Measurements from ENCODE around the gene SPZ1.
"Not testable (repeated sequence)": the region's sequence is repeated elsewhere in the genome, so short reads cannot be mapped to it uniquely, and the experiment has no call there.

Gene SPZ1

DNA sequence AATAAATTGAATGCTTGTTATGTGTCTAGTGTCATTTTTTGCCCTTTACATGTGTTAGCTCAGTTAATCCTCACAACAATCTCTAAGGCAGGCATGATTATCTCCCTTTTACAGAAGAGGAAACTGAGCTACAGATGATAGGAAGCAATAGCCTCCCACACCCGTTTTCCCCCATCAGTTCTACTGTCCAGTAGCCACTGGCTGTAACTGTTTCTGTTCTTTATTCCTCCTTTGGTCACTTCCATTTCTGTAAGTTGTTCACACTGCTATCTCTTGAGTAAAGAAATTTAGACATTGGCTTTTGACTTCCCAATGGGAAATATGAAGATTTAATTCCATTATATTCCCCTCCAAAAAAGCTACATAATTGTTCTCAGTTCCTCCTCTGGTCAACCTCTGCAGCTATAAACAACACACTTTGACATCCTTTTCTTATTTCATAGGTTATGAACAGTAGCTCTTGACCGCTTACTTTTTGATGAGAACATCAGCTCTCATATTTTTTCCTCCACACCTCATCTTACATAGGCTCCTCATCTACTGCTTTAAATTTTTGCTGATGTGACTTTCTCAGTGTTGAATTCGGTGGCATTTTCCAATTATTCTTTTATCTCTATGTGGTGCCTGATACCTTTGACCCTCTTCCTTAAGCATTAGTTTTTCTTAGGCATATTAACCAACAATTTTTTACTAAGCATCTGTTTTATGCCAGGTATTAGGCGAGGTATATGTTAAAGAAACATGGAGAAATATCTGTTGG, 21.4 kb downstream of the SPZ1 start:
- no peak for DNase-seq

- DNase-seq = no peak
These were observed 23.3 kb downstream of the SPZ1 start for GRCh38 chr5:80343067-80343466.

GRCh38 chr5:80346055-80346454, 26.3 kb downstream of the SPZ1 start:
- DNase-seq = peak; percentile 63

DNA sequence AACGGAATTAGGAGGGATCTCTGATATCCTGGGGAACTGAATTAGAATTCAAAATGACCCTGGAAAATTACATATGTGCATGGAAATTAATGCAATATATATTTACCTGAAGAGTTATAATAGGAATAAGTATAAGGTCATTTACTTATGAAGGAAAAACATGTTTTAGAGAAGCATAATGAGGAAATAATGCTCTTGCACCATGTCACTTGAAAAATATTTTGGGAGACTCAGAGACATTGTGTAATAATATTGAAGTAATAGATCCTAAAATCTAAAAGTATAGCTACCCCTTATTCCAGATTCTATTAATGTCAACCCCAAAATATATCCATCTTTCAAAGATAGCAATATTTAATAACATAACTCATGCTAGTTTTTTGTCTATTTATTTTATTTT, 28.4 kb downstream of the SPZ1 start:
- DNase-seq = no peak

DNA sequence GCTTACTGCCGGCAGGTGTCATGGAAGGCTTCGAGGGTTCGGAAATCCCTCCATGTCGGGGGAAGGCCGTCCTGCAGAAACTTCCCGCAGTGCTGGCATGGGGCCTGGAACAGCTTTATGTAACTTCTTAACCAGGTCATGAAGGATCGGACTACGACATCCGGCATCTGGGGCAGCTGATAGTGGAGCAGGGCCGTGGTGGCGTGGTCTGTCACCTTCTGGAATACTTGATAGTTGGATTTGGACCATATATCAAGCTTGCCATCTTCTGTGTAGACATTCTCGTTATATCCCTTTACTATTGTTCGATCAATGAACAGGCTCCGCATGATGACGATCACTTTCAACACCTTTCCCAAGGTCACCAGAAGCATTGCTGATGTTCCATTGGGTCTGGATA, 31.2 kb downstream of the SPZ1 start:
- not testable (repeated sequence) for DNase-seq

DNA sequence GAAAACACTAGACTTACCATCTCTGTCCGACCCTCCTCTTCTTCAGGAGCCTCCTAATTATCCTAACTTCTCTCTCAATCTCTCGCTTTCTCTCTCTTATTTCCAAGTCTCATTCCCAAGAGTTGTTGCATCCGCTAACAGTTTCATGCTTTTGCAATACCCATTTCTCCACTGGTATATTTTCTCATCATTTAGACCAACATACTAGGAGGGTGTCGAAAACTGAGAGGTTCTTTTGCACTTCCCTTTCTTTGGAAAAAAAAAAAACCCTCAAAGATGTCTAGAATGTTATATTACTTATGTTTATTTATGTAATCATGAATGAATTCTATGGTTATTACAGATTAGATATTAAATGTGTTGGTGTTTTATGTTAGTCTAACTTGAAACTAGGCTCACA, 35.9 kb downstream of the SPZ1 start:
- DNase-seq = no peak

DNA sequence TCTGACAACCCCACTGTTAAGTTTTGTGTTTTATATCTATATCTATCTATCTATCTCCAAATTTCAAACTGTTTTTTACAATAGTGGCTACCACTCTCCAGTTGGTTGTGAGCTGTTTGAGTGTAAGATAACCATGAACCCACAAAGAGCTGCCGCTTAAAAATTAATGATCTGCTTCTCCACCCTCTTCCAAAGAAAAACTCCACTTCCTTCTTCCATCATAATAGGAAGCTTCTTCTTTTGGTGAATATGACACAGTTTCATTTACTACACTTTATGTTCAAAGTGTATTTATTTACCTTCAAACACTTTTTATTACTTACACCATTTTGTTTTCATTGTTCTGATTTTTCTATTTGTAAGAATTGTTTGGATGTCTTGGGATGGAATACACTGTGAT, 37.9 kb downstream of the SPZ1 start:
- DNase-seq = no peak

GRCh38 chr5:80360914-80361444, 41.2 kb downstream of the SPZ1 start:
- DNase-seq = no peak

DNA sequence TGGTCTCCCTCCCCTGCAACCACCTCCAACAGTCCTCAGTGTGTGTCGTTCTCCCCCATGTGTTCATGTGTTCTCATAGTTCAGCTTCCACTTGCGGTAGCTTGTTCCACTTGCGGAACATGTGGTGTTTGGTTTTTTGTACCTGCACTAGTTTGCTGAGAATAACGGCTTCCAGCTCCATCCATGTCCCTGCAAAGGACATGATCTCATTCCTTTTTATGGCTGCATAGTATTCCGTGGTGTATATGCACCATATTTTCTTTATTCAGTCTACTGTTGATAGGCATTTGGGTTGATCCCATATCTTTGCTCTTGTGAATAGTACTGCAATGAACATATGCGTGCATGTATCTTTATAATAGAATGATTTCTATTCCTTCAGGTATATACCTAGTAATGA, 45.1 kb downstream of the SPZ1 start:
- no peak for DNase-seq

DNA sequence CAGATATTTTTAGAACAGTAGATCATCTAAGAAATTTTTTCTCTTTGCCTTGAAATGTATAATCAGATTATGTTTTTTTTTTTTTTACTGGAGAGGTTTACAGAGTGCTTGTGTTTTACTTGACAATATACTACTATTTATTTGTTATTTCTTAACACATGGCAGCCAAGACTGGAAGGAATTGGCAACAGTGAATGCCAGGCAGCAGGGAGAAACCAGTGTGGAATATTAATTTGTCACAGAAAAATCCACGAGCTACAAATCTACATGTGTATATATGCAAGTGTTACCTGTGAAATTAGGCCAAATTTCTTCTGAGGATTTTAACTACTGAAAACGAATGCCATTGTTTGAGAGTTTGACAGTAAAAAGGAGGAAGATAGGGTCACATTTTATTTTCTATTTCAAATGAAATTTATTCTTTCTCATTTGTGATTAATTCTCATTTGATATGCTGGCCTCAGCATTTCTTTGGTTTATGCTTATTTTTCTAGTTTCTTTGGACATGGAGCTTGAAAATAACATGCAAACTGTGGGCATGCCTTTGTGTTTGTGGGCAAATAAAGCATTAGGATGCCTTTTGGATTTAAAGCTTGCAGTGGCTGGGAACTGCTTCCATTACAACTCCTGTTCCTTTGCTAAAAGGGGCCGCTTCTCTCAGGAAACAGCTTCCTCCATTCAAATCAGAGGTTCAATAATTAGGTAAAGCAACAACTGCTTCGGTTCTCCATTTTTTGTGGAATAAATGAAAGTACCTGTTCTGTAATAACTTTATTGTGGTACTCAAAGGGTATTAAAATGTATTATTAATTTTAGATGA, 49.1 kb downstream of the SPZ1 start:
- no peak for DNase-seq

DNA sequence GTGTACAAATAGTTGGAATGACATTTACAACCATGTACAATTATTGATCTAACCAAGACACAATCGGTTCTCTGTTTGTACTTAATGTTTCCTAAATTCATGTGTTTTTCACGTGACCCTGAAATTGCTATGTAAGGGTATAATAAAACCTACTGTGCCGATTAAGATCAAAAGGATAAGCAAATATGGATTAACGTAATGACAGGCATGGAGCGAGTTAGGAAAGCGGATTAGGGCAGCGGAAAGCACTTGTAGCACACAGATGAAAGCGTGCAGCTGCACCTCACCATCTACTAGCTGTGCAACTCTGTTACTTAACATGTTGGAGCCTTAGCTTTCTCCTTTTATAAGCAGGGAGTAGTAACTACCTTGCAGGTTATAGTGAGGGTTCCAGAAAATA, 49.7 kb downstream of the SPZ1 start:
- DNase-seq = no peak

DNA sequence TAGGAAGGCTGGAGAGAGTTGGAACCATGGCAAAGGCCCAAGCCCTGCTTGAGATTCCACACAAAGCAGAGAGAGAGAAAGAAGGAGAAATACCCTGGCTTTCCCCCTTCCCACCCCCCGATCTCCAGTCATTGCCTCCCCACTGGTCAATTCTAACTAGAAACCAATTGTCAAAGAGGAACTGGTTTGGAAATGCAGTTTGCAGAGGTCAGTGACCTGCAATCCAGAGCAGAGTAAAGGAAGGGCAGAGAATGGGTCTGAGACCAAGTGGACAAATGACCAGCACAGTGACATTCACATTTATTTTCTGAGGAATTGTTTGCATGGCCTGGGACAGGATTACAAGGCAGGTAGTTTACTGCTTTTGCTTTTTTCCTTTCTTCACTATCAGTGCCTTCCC, 50.6 kb downstream of the SPZ1 start:
- DNase-seq = no peak
